ENCODE measurements around the gene LILRB5. TPM values are rescaled to one million over a fixed set of nuclear protein-coding genes. Genes with fewer than 3 reads are reported as not detected.
"Not testable (repeated sequence)": the region's sequence is repeated elsewhere in the genome, so short reads cannot be mapped to it uniquely, and the experiment has no call there.

The LILRB5 gene
- total RNA-seq, 2 donors from 2014 or later, result 1.5 TPM; not detected in 1

DNA sequence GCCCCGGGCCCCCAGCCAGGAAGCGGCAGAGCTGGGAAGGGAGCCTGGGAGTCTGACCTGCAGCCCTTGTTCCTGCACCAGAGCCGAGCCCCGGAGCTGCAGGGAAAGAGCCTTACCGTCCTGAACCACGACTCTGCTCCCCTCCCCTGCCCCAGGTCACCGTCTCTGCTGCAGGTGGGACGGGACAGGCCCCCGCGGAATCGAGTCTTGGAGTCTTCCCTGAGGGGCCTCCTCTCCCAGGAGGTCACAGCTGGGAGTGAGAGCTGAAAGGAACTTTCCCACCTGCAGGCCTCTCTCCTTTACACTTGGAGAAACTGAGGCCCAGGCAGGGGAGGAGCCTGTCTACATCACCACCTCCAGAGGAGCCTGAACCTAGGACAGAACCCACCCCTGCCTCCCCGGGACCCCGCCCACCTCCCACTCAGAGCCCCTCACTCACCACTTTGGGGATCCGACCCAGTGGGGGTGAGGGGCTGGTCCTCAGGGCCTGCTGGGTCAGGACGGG lies 20.1 kb upstream of the LILRB5 start:
- 76% methylated on average over 13 of the region's 15 CpGs for WGBS
- H3K27ac ChIP-seq; H3K4me1 ChIP-seq (replicated peaks); DNase-seq (ENCODE audit: low spot score); H3K9me3 ChIP-seq; intact Hi-C loops (cut with DNase I); H3K4me3 ChIP-seq; H3K27me3 ChIP-seq (replicated peaks; ENCODE audit: insufficient read depth); H3K36me3 ChIP-seq: not testable (repeated sequence)

DNA sequence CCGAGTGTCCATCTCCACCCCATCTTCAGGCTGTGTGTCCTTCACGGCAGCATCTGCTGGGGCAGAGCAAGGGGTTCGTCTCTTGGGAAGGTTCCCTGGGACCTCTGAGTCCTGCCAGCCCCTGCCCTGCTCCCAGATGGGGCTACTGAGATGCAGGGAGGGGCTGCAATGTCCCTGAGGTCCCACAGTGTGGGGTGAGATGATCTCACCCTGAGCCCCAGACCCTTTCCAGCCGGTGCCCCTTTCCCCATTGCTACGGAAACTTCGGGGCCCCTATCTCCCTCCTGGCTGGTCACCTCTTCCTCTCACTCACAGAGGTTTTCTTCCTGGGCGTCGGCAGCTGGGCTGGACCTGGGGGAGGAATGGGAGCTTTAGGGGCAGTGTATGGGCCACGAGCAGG lies 18.9 kb upstream of the LILRB5 start:
- Histone ChIP-seq H3K9me3 (no peaks in the 10 kb centered on the region), H3K4me3 (no peak overlapping the region), H3K4me1 (replicated peaks) (no peaks in the 10 kb centered on the region), H3K27ac (no peak overlapping the region), H3K36me3 (no peaks in the 10 kb centered on the region), H3K27me3 (replicated peaks; ENCODE audit: insufficient read depth) (peaks cover 6% of the 10 kb centered on the region)
- intact Hi-C loops (cut with DNase I), result no loop called here
- 69% methylated on average over 6 of the region's 9 CpGs for WGBS
- TF ChIP-seq POLR2AphosphoS5 (IDR thresholded peaks at IDR 0.05), result no peak
- TF ChIP-seq POLR2A (IDR thresholded peaks at IDR 0.05), result no peak
- no peak for TF ChIP-seq CTCF (IDR thresholded peaks at IDR 0.05)
- DNase-seq (ENCODE audit: low spot score), result no peak

DNA sequence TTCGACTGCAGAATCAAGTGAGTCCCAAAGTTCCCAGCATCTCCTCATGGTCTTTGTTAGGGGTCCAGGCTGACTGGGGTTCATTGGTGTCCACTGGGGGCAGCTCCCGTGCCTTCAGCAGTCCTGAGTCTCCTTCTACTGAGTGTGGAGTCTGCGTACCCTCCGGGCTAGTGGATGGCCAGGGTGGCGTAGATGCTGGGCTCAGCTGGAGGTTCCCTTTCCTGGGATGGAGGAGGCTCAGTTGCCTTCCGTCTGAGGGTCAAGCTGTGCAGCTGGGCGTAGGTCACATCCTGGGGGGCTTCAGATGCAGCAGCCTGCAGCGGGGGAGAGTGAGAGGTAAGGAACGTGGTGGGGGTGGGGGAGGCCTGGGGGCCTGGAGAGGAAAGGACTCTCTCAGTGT lies 17.4 kb upstream of the LILRB5 start:
- intact Hi-C loops (cut with DNase I); H3K27ac ChIP-seq; H3K4me1 ChIP-seq (replicated peaks); H3K4me3 ChIP-seq; H3K27me3 ChIP-seq (replicated peaks; ENCODE audit: insufficient read depth); DNase-seq (ENCODE audit: low spot score); H3K9me3 ChIP-seq; H3K36me3 ChIP-seq: not testable (repeated sequence)
- WGBS, result 54% methylated on average over 9 of the region's 9 CpGs

GRCh38 chr19:54273821-54274220 lies 16.7 kb upstream of the LILRB5 start:
- Histone ChIP-seq H3K27me3 (replicated peaks; ENCODE audit: insufficient read depth) (peaks cover 4% of the 10 kb centered on the region), H3K36me3 (no peaks in the 10 kb centered on the region), H3K4me3 (no peak overlapping the region), H3K27ac (no peak overlapping the region), H3K4me1 (replicated peaks) (no peaks in the 10 kb centered on the region), H3K9me3 (no peaks in the 10 kb centered on the region)
- TF ChIP-seq POLR2A (IDR thresholded peaks at IDR 0.05), result no peak
- TF ChIP-seq POLR2AphosphoS5 (IDR thresholded peaks at IDR 0.05), result no peak
- no peak for TF ChIP-seq CTCF (IDR thresholded peaks at IDR 0.05)
- no peak for DNase-seq (ENCODE audit: low spot score)
- intact Hi-C loops (cut with DNase I), result no loop called here
- WGBS, result 40% methylated on average over 3 of the region's 3 CpGs

GRCh38 chr19:54272181-54272580 lies 15.1 kb upstream of the LILRB5 start:
- H3K27ac ChIP-seq; H3K4me1 ChIP-seq (replicated peaks); intact Hi-C loops (cut with DNase I); H3K4me3 ChIP-seq; H3K36me3 ChIP-seq; DNase-seq (ENCODE audit: low spot score); H3K9me3 ChIP-seq; H3K27me3 ChIP-seq (replicated peaks; ENCODE audit: insufficient read depth): not testable (repeated sequence)
- 65% methylated on average over 5 of the region's 5 CpGs for WGBS

- H3K27me3 ChIP-seq (replicated peaks; ENCODE audit: insufficient read depth); intact Hi-C loops (cut with DNase I); H3K36me3 ChIP-seq; H3K27ac ChIP-seq; H3K4me3 ChIP-seq; H3K4me1 ChIP-seq (replicated peaks); H3K9me3 ChIP-seq; DNase-seq (ENCODE audit: low spot score): not testable (repeated sequence)
- 72% methylated on average over 4 of the region's 4 CpGs for WGBS
Measured at GRCh38 chr19:54271587-54271986, 14.5 kb upstream of the LILRB5 start.

DNA sequence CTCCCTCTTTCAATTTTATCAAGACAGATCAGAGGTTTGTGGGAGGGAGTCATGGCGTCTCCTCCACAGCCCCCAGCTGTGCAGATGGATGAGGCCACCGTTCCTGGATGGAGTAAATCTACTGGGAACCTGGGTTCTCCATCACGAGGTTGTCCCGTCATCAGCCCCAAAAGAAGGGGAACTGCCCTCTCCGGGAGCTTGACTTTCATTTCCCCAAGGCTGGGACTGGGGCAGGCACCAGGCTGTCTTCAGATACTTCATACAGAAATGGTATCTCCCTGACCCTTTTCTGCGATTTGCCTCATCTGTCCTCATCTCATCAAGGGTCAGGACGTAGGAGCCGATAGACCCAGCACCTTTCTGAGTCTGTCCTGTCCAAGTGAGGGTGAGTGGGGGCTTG lies 14.0 kb upstream of the LILRB5 start:
- Histone ChIP-seq H3K27me3 (replicated peaks; ENCODE audit: insufficient read depth) (no peaks in the 10 kb centered on the region), H3K4me1 (replicated peaks) (no peaks in the 10 kb centered on the region), H3K4me3 (no peak overlapping the region), H3K36me3 (no peaks in the 10 kb centered on the region), H3K27ac (no peak overlapping the region), H3K9me3 (no peaks in the 10 kb centered on the region)
- 78% methylated on average over 8 of the region's 8 CpGs for WGBS
- TF ChIP-seq POLR2AphosphoS5 (IDR thresholded peaks at IDR 0.05) (no peak), CTCF (IDR thresholded peaks at IDR 0.05) (no peak), POLR2A (IDR thresholded peaks at IDR 0.05) (no peak)
- intact Hi-C loops (cut with DNase I), result no loop called here
- DNase-seq (ENCODE audit: low spot score), result no peak
